Stimulated activated CD8-positive, alpha-beta memory T cell treated with anti-CD3 and anti-CD28 coated beads, Interleukin-15, amount 100 ng/mL, for 1 hour (primary cell): ENCODE measurements around the gene FHL3.

Experiments
- DNase-seq: peaks from one replicate; pipeline ENCODE4 v3.0.0-alpha.2; 2020; ENCODE audit warnings: low read depth

FHL3 gene

GRCh38 chr1:38005195-38006007 is at the start of gene FHL3:
Gene FHL3 (minus strand): TSS chr1:38005514. CDS start chr1:37999412, 6,102 bp downstream.
- DNase-seq = no peak

DNA sequence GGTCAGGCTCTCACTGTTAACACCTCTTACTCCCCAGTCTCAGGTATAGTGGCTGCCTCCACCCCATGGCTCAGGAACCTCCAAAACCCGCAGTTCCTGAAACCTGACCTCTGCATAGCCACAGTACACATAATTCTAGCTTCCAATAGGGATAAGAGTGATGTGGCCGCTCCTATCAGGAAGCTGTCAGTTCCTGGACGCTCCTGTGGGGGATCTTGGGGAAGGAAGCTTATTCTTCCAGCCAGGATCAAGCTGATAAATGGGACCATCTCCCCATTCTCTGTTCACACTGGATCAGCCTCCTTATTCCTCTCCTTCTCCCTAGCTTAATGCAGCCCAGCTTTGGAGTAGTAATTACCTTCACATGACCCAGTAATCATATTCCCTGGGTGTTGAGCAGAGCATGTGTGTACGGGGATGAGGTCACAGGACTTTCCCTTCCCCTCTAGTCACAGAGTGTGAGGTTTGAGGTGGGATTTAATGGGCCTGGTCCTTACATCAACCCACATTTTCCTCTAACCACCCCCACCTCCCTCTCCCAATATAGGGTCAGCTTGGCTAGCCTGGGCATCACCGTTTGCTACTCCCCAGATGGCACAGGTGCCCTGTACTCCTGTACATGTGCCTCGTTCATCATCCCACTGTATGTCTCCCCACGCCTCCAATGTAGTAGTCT is 48.2 kb upstream of the FHL3 start:
- DNase-seq = no peak

DNA sequence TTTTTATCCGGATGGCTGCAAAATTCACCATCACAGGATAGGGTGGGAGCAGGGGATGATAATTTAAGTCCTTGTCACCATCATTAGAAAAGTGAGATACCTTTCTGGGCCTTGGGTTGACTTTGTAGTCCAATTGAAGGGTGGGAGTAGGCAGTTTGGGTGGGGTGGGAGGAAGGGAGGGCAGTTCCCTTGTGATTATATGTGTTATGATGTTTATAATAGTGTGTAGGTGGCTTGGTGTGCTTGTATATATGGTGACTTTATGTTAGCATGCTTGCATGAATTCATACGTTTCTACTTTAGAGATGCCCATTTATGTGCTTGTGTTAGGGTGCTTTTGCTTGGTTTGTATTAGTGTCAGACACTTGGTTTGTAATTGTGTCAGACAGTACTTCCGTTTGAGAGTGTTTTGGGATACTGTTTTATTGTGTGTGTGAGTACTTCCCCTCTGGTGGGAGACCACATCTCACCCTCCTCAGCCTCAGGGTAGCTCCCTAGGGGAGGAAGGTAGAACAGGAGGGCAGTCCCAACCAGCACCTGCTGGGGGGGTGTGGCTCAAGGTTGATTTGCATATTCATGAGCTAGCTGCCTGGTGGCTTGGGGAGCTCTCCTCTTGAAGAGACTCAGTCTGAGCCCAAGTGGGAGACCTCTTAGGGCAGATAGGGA is 47.6 kb upstream of the FHL3 start:
- no peak for DNase-seq

- no peak for DNase-seq
Measured at GRCh38 chr1:38051079-38051543, 45.8 kb upstream of the FHL3 start.

DNA sequence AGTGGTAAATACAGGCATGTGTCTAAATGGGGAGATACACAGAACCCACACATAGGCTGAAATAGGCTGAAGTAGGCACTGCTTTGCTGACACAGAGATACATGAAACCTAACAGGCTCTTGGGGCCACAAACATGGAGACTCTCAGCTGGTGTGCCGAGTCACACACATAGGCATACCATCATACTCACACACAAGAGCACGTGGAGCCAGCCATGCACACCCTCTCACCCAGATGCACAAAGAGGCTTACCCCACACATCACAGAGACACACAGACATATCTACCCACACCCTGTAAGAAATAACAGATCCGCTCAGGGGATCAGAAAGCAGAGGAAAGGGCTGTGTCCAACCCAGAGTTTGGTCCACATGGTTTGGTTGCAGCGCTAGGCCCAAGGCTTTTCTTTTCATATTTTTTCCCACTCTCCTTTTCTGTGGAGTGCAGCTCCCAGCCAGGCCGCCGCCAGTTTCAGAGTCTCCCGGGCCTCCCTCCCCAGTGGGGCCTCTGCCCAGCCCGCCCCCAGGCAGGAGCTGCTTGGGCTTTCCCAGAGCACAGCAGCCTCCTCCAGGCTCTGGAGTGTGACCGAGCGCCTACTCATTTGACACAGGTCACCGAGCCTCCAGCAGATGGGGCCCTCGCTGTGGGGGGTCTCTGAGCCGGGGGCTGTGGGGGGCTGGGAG is 45.2 kb upstream of the FHL3 start:
- DNase-seq = no peak

DNA sequence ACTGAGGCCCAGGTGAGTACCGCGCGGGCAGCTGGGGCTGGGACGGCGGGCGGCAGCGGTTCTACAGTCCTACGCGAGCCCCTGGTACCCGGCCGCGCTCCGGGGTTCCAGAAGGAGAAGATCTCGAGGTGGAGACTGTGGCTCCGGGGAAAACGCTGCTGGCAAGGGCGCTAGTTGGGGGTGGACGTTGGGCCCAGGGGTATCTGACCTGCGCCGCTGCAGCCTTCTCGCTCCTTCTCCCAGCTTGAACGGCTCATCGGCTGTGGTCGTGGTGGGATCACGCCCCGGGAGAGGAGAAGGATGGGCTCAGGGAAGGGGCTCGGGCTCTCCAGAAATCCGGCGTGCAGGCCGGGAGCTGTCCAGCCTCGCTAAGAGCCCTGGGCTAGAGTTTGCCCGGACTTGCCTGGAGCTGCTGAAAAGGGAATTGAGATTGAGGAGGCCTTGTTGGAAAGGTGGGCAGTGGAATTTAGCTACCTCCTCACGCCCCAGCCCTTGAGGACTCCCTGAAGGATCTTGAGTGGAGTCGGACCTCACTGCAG is 42.4 kb upstream of the FHL3 start:
- no peak for DNase-seq

DNA sequence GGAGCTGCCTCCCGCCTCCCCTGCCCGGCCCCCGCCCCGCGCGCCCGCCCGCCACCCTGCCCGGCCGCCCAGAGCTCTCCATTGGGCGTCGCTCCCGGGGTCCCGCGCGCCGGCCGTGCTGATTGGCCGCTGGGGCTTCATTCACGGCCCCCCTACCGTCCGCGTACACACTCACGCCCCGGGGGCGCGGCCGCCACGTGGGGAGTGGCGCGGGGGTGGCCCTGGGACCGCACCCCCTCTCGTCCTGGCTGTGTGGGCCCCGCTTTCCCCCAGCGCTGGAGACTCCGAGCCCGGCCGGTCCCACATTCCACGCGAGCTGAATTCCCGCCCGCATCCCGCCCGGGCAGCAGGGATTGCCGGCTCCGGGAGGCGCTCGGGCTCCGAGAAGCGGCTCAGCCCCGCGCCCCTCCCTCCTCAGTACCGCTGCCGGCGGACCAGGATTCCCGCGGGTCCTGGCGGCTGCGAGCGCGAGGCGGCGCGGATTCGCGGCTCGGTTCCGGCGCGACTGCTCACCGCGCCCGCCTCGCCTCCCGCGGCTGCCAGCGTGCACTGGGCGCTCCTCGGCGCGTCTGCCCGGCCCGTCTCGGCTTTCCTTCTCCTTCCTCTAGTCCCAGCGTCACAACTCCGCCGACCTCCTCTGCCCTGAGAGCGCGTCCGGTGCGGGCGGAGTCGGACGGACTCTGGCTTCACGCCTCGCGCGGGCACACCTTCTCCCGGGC is 41.7 kb upstream of the FHL3 start:
- DNase-seq = peak; percentile 35

GRCh38 chr1:38046333-38046883 is 41.1 kb upstream of the FHL3 start, which contains the start of gene POU3F1:
Gene POU3F1 (minus strand): TSS chr1:38046793. CDS start chr1:38046743, 50 bp downstream.
- no peak for DNase-seq

DNA sequence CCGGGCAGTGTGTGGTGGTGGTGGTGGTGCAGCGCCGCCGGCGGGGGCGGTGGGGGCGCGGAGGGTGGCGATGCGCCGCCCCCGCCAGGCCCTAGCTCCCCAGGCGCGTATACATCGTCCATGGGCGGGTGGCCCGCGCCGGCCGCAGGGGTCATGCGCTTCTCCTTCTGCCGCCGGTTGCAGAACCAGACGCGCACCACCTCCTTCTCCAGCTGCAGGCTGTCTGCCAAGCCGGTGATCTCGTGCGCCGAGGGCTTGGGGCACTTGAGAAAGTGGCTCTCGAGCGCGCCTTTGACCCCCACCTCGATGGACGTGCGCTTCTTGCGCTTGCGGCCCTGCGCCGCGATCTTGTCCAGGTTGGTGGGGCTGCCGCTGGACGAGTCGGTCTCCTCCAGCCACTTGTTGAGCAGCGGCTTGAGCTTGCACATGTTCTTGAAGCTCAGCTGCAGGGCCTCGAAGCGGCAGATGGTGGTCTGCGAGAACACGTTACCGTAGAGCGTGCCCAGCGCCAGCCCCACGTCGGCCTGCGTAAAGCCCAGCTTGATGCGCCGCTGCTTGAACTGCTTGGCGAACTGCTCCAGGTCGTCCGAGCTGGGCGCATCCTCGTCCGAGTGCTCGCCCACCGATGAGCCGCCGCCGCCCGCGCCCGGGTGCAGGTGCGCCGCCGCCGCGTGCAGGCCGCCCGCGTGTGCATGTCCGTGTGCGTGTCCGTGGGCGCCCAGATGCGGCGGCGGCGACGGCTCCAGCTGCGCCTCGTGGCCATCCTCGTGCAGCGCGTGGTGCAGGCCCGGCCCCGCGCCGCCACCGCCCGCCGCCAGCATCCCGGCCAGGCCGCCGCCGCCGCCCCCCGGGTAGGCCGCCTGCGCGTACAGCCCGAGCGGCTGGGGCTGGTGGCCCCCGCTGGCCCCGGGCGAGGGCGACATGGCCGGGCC is 40.4 kb upstream of the FHL3 start:
- no peak for DNase-seq

- DNase-seq = no peak
Measured at GRCh38 chr1:38044221-38045215, 39.2 kb upstream of the FHL3 start.

DNA sequence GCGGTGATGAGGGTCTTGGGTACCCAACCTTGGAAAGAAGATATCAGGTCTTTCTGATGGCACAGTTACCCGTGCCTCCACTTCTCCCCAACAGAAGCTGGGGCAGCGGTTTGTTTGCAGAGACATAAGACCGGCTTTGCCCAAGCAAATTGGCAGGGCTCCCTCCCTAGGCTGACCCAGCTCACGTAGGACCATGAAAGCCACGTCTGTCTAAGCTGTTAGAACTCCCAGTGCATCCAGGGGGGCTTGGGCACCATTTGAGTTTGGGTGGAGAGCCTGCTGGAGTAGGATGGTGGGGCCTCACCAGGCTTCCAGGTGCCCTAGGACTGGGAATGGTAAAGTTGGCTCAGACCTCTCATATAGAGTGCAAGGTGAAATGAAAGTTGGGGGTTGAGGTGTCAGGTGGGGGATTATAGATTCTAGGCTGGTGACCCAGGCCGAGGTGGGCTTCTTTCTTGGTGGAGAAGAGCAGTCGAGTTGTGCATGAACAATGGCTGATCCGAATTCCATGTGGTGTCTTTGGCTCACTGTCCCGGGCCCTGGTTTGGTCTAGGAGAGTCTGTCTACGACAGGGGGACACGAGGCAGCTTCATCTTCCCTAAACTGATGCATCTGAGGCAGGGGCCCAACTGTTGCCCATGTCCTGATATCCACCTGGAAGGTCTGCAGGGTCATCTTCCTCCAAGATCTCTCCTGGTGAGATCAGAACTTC is 37.9 kb upstream of the FHL3 start:
- DNase-seq = no peak

DNA sequence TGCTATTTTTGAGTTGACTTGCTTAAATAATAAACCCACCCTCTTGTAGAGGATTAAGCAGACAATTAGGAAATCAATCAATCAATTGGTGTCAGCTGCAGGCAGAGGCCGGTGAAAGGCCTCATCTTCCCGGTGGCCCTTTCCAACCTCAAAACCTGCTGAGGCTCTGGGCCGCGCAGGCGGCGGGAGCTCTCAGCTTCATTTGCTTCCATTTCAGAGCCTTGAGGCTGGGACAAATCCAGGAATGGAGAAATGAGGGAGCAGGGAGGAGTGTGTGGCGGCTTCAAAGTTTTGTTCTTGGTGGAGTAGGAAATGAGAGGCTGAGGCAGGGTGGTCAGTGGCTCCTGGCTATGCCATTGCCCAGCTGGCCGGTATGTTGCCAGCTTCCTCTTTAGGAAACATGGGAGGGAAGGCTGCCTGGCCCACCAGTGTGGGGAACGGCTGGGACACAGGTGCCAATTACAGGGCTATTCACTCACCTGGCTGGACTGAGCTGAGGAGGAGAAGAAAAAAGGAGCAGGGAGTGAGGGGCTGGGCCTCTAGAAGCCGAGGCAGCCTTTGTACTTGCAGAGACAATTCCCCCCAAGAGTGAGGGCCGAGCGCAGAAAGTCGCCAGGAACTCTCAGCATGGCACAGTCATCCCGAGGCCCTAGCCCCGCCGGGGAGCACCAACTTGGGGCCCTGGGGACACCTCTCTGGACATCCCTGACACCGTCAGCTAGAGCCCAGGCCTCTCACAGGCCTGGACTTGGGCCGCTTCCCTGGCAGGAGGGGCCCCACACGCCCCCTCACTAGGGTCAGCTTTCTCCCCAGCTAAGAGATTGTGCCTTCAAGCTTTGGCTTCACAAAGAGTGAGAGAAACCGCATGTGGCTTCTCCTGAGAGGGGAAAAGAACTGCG is 36.9 kb upstream of the FHL3 start:
- no peak for DNase-seq

DNA sequence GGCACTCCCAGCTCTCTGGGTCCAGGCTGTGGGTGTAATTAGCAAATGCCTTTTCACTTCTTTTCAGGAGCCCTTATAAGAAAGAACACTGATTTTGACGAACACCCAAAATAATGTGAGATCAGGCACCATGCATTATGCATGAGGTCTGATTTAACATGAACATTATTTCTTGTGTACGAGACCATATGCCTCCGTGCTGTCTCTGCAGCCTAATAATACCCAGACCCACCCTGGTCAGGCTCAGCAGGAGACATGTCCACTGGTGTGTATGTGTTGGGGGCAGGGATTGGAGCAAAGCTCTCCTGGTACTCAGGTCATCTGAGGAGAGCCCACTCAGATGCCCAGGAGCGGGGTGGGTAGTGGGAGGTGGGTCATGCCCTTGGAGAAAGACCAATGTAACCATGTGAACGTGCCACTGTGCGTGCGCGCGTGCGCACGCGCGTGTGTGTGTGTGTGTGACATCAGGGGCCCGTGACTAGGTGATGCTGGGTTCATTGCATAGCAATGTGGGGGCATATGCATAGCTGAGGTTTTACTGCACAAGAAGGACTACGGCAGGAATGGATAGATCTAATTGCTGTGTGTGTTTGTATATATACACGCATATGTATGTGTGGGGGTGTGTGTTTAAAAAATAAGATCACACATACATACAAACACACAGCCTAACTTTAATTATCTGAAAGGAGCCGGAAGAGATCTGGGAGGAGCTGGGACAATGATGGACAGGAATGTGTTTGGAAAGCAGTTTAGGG is 34.2 kb upstream of the FHL3 start:
- DNase-seq = no peak

DNA sequence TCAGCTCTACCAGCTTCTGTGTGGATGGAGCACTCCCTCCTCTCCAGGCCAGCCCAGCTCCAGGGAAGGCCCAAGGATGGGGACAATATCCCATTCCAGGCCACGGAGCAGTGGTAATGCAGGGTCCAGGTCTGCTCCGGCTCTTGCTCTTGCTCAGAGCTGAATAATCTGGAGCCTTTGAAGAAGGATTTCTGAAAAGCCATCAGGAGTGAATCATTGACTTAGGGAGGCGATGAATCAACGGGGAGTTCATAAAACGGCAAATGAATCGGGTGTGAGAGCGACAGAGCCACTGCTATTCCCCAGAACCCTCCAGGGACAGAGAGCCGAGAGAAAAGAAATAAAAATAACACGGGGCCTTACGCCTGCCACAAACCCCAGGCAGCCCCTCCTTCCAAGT is 33.5 kb upstream of the FHL3 start:
- no peak for DNase-seq

DNA sequence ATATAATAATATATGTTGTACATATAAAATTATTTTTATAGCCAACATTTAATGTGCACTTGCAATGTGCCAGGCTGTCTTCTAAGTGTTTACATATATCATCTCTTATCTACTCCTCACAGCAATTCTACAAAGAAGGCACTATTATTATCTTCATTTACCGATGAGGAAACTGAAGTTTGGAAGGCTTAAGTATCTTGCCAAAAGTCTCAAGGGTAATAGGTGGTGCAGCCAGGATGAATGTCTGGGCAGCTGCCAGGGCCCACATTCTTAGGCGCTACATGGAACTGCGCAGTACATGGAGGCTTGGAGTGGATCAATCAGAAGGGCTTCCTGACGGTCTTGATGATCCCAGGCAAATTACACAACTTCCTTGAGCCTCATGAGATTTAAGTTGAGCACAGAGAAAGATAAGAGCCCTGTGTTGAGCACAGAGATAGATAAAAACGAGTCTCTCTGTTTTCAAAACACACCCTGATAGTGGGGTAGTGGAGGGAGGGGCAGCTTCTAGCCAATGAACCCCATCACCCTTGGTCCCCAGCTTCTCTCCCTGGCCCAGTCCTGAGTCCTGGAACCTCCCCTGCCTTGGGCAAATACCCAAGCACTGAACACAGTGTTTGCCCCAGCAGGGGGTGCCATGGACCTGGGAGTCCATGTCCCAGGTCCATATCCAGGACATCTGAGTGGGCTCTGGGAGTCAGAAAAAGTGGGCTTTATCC is 32.1 kb upstream of the FHL3 start:
- DNase-seq = no peak
